GM12891 (cell line): ENCODE data around the gene MRTFB.

ENCODE experiments used
- POLR2A ChIP-seq: IDR thresholded peaks from 2 replicates; pipeline ENCODE4 v1.6.1; 2011; ENCODE audit warnings: low read depth, low read length, control low read depth
- POLR2AphosphoS5 ChIP-seq: IDR thresholded peaks from 2 replicates; pipeline ENCODE4 v1.6.1; 2011; ENCODE audit warnings: low read depth, low read length, control low read depth

GRCh38 chr16:14263769-14264168 lies 192.7 kb downstream of the MRTFB start:
- TF ChIP-seq POLR2A (no peak), POLR2AphosphoS5 (no peak)
